Measurements from ENCODE around the gene MFGE8. TPM values are rescaled to one million over a fixed set of nuclear protein-coding genes. Genes with fewer than 3 reads are reported as not detected.

MFGE8 gene
- total RNA-seq, 6 donors from 2014 or later, result 87.8 to 423 (median 144) TPM

DNA sequence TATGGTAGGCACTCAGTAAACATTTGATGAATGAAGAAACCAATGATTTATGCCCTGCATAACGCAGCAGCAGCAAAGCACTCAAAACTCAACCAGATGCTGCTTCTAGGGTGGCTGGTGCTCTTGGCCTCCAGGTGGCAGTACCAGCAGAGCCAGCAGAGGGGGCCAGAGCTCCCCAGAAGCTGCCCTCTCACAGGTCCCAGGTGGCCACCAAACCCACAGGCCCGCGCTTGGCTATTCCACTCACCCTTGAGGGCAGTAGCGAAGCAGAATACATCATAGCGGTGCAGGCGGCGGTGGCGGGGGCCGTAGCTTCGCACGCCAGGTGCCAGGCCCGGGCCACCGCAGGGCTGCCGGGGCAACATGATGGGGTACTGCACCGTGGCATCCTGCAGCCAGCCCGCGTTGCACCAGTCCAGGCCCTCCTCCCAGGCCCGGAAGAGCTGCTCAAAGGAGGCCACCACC, 34.4 kb downstream of the MFGE8 start:
- Histone ChIP-seq H3K4me3 (no peak overlapping the region), H3K4me1 (no peaks in the 10 kb centered on the region), H3K36me3 (peaks cover 0 to 3% (median 0%) of the 10 kb centered on the region in 4 donors), H3K27me3 (no peaks in the 10 kb centered on the region), H3K9me3 (no peaks in the 10 kb centered on the region), H3K27ac (no peak overlapping the region)
- no peak for TF ChIP-seq EP300 (IDR thresholded peaks at IDR 0.05)
- TF ChIP-seq, protein P1, sequence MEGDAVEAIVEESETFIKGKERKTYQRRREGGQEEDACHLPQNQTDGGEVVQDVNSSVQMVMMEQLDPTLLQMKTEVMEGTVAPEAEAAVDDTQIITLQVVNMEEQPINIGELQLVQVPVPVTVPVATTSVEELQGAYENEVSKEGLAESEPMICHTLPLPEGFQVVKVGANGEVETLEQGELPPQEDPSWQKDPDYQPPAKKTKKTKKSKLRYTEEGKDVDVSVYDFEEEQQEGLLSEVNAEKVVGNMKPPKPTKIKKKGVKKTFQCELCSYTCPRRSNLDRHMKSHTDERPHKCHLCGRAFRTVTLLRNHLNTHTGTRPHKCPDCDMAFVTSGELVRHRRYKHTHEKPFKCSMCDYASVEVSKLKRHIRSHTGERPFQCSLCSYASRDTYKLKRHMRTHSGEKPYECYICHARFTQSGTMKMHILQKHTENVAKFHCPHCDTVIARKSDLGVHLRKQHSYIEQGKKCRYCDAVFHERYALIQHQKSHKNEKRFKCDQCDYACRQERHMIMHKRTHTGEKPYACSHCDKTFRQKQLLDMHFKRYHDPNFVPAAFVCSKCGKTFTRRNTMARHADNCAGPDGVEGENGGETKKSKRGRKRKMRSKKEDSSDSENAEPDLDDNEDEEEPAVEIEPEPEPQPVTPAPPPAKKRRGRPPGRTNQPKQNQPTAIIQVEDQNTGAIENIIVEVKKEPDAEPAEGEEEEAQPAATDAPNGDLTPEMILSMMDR (IDR thresholded peaks at IDR 0.05), result peak in 5 of 6 experiments; percentile 15 to 50 (median 41)
- peak; percentile 43 to 80 for DNase-seq
- ATAC-seq (ENCODE audit: low FRiP score in 2 of 2), result peak in 1 of 2 donors; percentile 16
- WGBS, 2 donors, result 13 to 78% methylated on average over 1 to 15 of the region's 18 CpGs

DNA sequence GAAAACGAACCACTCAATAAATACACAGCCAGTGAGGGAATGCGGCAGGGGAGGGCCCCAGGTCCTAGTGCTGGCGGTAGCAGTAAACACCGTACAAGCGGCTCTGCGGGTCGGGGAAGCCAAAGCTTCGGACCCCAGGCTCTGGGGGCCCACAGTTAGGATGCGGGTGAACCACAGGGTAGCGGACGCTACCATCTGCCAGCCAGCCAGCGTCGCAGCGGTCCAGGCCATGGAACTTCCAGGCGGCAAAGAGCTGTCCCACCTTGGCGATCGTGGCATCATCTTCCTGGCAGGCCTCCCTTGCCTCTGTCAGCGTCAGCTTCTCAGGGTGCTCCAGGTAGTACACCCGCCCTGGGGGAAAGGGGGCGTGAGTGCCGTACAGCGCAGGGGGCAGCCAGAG, 35.3 kb downstream of the MFGE8 start:
- TF ChIP-seq POLR2AphosphoS5 (IDR thresholded peaks at IDR 0.05) (no peak), EP300 (IDR thresholded peaks at IDR 0.05) (no peak), POLR2A (IDR thresholded peaks at IDR 0.05) (no peak)
- TF ChIP-seq, protein P1 (IDR thresholded peaks at IDR 0.05), result no peak
- H3K27me3 ChIP-seq, result no peaks in the 10 kb centered on the region
- ATAC-seq (ENCODE audit: low FRiP score in 2 of 2) (no peak), DNase-seq (peak in 1 of 2 donors; percentile 64)
- H3K4me1 ChIP-seq, result no peaks in the 10 kb centered on the region
- peaks cover 0 to 3% (median 0%) of the 10 kb centered on the region in 4 donors for H3K36me3 ChIP-seq
- H3K27ac ChIP-seq, result no peak overlapping the region
- WGBS, 2 donors, result 87 to 97% methylated on average over 11 to 22 of the region's 22 CpGs
- no peak overlapping the region for H3K4me3 ChIP-seq
- H3K9me3 ChIP-seq, result no peaks in the 10 kb centered on the region

DNA sequence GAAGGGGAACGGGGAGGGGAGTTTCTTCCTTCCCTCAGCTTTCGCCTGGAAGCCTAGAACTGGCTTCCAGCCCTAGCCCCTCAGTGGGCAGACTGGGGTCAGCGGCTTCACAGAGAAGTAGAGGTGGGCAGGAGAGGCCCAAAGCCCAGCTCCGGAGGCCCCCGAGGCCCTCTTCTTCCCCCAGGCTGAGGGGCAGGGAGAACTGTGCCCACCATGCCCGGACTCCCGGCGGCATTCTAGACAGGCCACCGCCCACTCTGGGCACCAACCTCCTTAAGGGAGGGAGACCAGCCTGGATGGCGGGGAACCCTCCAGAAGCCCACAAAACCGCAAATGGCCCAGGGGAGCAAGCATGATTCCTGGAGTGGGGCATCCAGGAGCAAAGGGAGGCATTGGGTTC, 35.8 kb downstream of the MFGE8 start:
- TF ChIP-seq, protein P1 (IDR thresholded peaks at IDR 0.05), result no peak
- TF ChIP-seq POLR2AphosphoS5 (IDR thresholded peaks at IDR 0.05) (no peak), POLR2A (IDR thresholded peaks at IDR 0.05) (no peak), EP300 (IDR thresholded peaks at IDR 0.05) (no peak)
- Histone ChIP-seq H3K27ac (no peak overlapping the region), H3K27me3 (no peaks in the 10 kb centered on the region), H3K4me3 (no peak overlapping the region), H3K4me1 (no peaks in the 10 kb centered on the region), H3K9me3 (no peaks in the 10 kb centered on the region), H3K36me3 (peaks cover 0 to 3% (median 0%) of the 10 kb centered on the region in 4 donors)
- ATAC-seq (ENCODE audit: low FRiP score in 2 of 2) (no peak), DNase-seq (peak in 1 of 2 donors; percentile 48)
- WGBS, 2 donors, result 60 to 88% methylated on average over 4 to 11 of the region's 11 CpGs

DNA sequence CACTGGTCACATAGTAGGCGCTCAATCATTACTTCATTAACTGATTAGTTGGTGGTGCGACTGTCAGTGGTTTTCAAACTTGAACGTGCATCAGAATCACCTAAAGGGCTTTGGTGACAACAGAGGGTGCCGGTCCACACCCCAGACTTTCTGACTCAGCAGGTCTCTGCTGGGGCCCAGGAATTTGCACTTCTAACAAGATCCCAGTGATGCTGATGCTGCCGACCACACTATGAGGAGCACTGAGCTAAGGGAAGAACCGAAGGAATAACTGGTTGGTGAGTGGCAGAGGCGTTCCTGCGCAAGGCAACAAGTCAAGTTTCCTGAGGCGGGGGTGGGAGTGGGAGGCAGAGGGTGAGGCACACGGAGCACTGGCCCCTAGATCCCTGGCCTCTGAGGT, 36.6 kb downstream of the MFGE8 start:
- ATAC-seq (ENCODE audit: low FRiP score in 2 of 2) (no peak), DNase-seq (no peak)
- WGBS, 2 donors, result 84 to 86% methylated on average over 5 to 10 of the region's 10 CpGs
- H3K4me1 ChIP-seq, result no peaks in the 10 kb centered on the region
- H3K4me3 ChIP-seq, result no peak overlapping the region
- H3K27me3 ChIP-seq, result no peaks in the 10 kb centered on the region
- no peak overlapping the region for H3K27ac ChIP-seq
- TF ChIP-seq POLR2AphosphoS5 (IDR thresholded peaks at IDR 0.05), result no peak
- TF ChIP-seq, protein P1 (IDR thresholded peaks at IDR 0.05), result no peak
- no peak for TF ChIP-seq EP300 (IDR thresholded peaks at IDR 0.05)
- no peak for TF ChIP-seq POLR2A (IDR thresholded peaks at IDR 0.05)
- no peaks in the 10 kb centered on the region for H3K9me3 ChIP-seq
- H3K36me3 ChIP-seq, result peaks cover 0 to 3% (median 0%) of the 10 kb centered on the region in 4 donors

DNA sequence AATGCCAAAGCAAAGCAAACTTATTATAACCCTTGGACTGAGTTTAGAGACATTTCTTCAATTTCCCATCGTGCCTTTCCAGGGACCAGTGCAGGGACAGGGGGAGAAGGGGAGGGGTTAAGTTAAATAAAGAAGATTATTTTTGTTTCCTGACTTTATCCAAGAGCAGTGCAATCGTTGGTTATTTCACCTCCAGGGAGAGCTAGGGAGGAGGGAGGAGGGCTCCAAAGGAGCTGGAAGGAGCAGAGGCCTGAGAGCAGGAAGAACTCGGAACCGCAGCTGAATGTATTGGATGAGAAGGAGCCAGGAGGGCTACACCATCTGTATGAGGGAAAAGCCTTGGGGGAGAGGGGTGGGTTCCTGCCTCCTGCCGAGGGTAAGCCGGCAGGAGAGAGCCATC, 38.5 kb downstream of the MFGE8 start:
- Histone ChIP-seq H3K4me1 (no peaks in the 10 kb centered on the region), H3K27me3 (no peaks in the 10 kb centered on the region), H3K4me3 (no peak overlapping the region), H3K36me3 (peaks cover 0 to 3% (median 0%) of the 10 kb centered on the region in 4 donors), H3K27ac (no peak overlapping the region), H3K9me3 (no peaks in the 10 kb centered on the region)
- ATAC-seq (ENCODE audit: low FRiP score in 2 of 2) (no peak), DNase-seq (no peak)
- WGBS, 2 donors, result 27 to 28% methylated on average over 6 of the region's 6 CpGs
- no peak for TF ChIP-seq EP300 (IDR thresholded peaks at IDR 0.05)
- no peak for TF ChIP-seq POLR2A (IDR thresholded peaks at IDR 0.05)
